A204.1 (cell line): Measurements from ENCODE around the gene TMEM135.

Experiments
- FAIRE-seq: peaks from 2 replicates; lab custom pipeline; 2012; peaks lifted over from hg19 to GRCh38; lab: Jason Lieb, UNC

Gene TMEM135

GRCh38 chr11:87356428-87356827 is 318.7 kb downstream of the TMEM135 start:
- no peak for FAIRE-seq

GRCh38 chr11:87358461-87358860 is 320.7 kb downstream of the TMEM135 start:
- FAIRE-seq = no peak

- no peak for FAIRE-seq
Measured at GRCh38 chr11:87359401-87359800, 321.7 kb downstream of the TMEM135 start.

GRCh38 chr11:87361891-87362290 is 324.2 kb downstream of the TMEM135 start:
- no peak for FAIRE-seq

- no peak for FAIRE-seq
Measured at GRCh38 chr11:87366346-87366745, 328.6 kb downstream of the TMEM135 start.

GRCh38 chr11:87366763-87367405 is 329.1 kb downstream of the TMEM135 start:
- no peak for FAIRE-seq

- FAIRE-seq = no peak
Measured at GRCh38 chr11:87368151-87368550, 330.4 kb downstream of the TMEM135 start.

- FAIRE-seq = no peak
Measured at GRCh38 chr11:87368858-87369480, 331.2 kb downstream of the TMEM135 start.

- FAIRE-seq = no peak
Measured at GRCh38 chr11:87369888-87370287, 332.2 kb downstream of the TMEM135 start.

GRCh38 chr11:87372065-87372464 is 334.3 kb downstream of the TMEM135 start:
- no peak for FAIRE-seq
